ENCODE results near the gene KIAA0753.
"Not testable (repeated sequence)": the region's sequence is repeated elsewhere in the genome, so short reads cannot be mapped to it uniquely, and the experiment has no call there.

The KIAA0753 gene

GRCh38 chr17:6675201-6675825 lies 34.8 kb upstream of the KIAA0753 start:
- DNase-seq: no peak
- Mint-ChIP-seq H3K27me3 (peaks cover 35% of the 10 kb centered on the region), H3K4me1 (peaks cover 19% of the 10 kb centered on the region), H3K4me3 (no peak overlapping the region), H3K27ac (no peak overlapping the region), H3K9me3 (no peaks in the 10 kb centered on the region)
- no peak for ATAC-seq

- no peak overlapping the region for H3K4me3 Mint-ChIP-seq
- peaks cover 29% of the 10 kb centered on the region for H3K27me3 Mint-ChIP-seq
- peaks cover 19% of the 10 kb centered on the region for H3K4me1 Mint-ChIP-seq
- ATAC-seq: no peak
- H3K9me3 Mint-ChIP-seq: no peaks in the 10 kb centered on the region
- no peak overlapping the region for H3K27ac Mint-ChIP-seq
- DNase-seq: no peak
Measured at GRCh38 chr17:6674586-6674985, 34.1 kb upstream of the KIAA0753 start.

- no peak for DNase-seq
- Mint-ChIP-seq H3K4me3 (no peak overlapping the region), H3K27ac (no peak overlapping the region), H3K27me3 (peaks cover under 1% of the 10 kb centered on the region), H3K4me1 (peaks cover 21% of the 10 kb centered on the region), H3K9me3 (no peaks in the 10 kb centered on the region)
- ATAC-seq: no peak
Measured at GRCh38 chr17:6671431-6671830, 30.9 kb upstream of the KIAA0753 start.

GRCh38 chr17:6670999-6671398 lies 30.5 kb upstream of the KIAA0753 start:
- H3K4me3 Mint-ChIP-seq: no peak overlapping the region
- no peak overlapping the region for H3K27ac Mint-ChIP-seq
- no peaks in the 10 kb centered on the region for H3K9me3 Mint-ChIP-seq
- DNase-seq (no peak), ATAC-seq (no peak)
- H3K27me3 Mint-ChIP-seq: no peaks in the 10 kb centered on the region
- peaks cover 25% of the 10 kb centered on the region for H3K4me1 Mint-ChIP-seq

GRCh38 chr17:6670571-6670970 lies 30.1 kb upstream of the KIAA0753 start:
- ATAC-seq (no peak), DNase-seq (no peak)
- peaks cover 26% of the 10 kb centered on the region for H3K4me1 Mint-ChIP-seq
- no peak overlapping the region for H3K27ac Mint-ChIP-seq
- no peak overlapping the region for H3K4me3 Mint-ChIP-seq
- no peaks in the 10 kb centered on the region for H3K27me3 Mint-ChIP-seq
- H3K9me3 Mint-ChIP-seq: no peaks in the 10 kb centered on the region

GRCh38 chr17:6669479-6670212 lies 29.1 kb upstream of the KIAA0753 start:
- no peaks in the 10 kb centered on the region for H3K27me3 Mint-ChIP-seq
- no peaks in the 10 kb centered on the region for H3K9me3 Mint-ChIP-seq
- ATAC-seq (no peak), DNase-seq (no peak)
- no peak overlapping the region for H3K4me3 Mint-ChIP-seq
- no peak overlapping the region for H3K27ac Mint-ChIP-seq
- peaks cover 26% of the 10 kb centered on the region for H3K4me1 Mint-ChIP-seq

GRCh38 chr17:6668727-6669425 lies 28.4 kb upstream of the KIAA0753 start:
- H3K27ac Mint-ChIP-seq: no peak overlapping the region
- no peaks in the 10 kb centered on the region for H3K27me3 Mint-ChIP-seq
- peaks cover 26% of the 10 kb centered on the region for H3K4me1 Mint-ChIP-seq
- no peak for DNase-seq
- no peak overlapping the region for H3K4me3 Mint-ChIP-seq
- no peaks in the 10 kb centered on the region for H3K9me3 Mint-ChIP-seq
- ATAC-seq: no peak

- no peak for DNase-seq
- H3K9me3 Mint-ChIP-seq: no peaks in the 10 kb centered on the region
- H3K27ac Mint-ChIP-seq: no peak overlapping the region
- no peak for ATAC-seq
- H3K4me3 Mint-ChIP-seq: no peak overlapping the region
- H3K27me3 Mint-ChIP-seq: no peaks in the 10 kb centered on the region
- H3K4me1 Mint-ChIP-seq: peaks cover 26% of the 10 kb centered on the region
Measured at GRCh38 chr17:6668219-6668618, 27.7 kb upstream of the KIAA0753 start.

- H3K27ac Mint-ChIP-seq: no peak overlapping the region
- no peaks in the 10 kb centered on the region for H3K27me3 Mint-ChIP-seq
- peaks cover 26% of the 10 kb centered on the region for H3K4me1 Mint-ChIP-seq
- H3K4me3 Mint-ChIP-seq: no peak overlapping the region
- H3K9me3 Mint-ChIP-seq: no peaks in the 10 kb centered on the region
- ATAC-seq (peak; percentile 63), DNase-seq (no peak)
Measured at GRCh38 chr17:6667516-6667915, 27.0 kb upstream of the KIAA0753 start.

GRCh38 chr17:6666557-6666956 lies 26.0 kb upstream of the KIAA0753 start:
- no peak for ATAC-seq
- no peak overlapping the region for H3K4me3 Mint-ChIP-seq
- DNase-seq: no peak
- H3K4me1 Mint-ChIP-seq: peaks cover 27% of the 10 kb centered on the region
- no peak overlapping the region for H3K27ac Mint-ChIP-seq
- no peaks in the 10 kb centered on the region for H3K9me3 Mint-ChIP-seq
- no peaks in the 10 kb centered on the region for H3K27me3 Mint-ChIP-seq

GRCh38 chr17:6666077-6666521 lies 25.6 kb upstream of the KIAA0753 start:
- no peaks in the 10 kb centered on the region for H3K9me3 Mint-ChIP-seq
- H3K4me1 Mint-ChIP-seq: peaks cover 32% of the 10 kb centered on the region
- H3K27ac Mint-ChIP-seq: no peak overlapping the region
- ATAC-seq: peak; percentile 77
- no peak overlapping the region for H3K4me3 Mint-ChIP-seq
- H3K27me3 Mint-ChIP-seq: no peaks in the 10 kb centered on the region
- peak; percentile 36 to 40 for DNase-seq

GRCh38 chr17:6663200-6663599 lies 22.7 kb upstream of the KIAA0753 start:
- H3K4me1 Mint-ChIP-seq: peaks cover 53% of the 10 kb centered on the region
- not testable (repeated sequence) for H3K27me3 Mint-ChIP-seq, ATAC-seq, H3K27ac Mint-ChIP-seq, H3K9me3 Mint-ChIP-seq, H3K4me3 Mint-ChIP-seq, DNase-seq

- Mint-ChIP-seq H3K27ac (no peak overlapping the region), H3K27me3 (no peaks in the 10 kb centered on the region), H3K4me3 (peak overlapping the region in 1 of 2 donors; percentile 34), H3K4me1 (peaks cover 47% of the 10 kb centered on the region), H3K9me3 (no peaks in the 10 kb centered on the region)
- ATAC-seq (no peak), DNase-seq (no peak)
Measured at GRCh38 chr17:6661464-6661848, 20.9 kb upstream of the KIAA0753 start.

- H3K27ac Mint-ChIP-seq: no peak overlapping the region
Measured at GRCh38 chr17:6660805-6661463, 20.4 kb upstream of the KIAA0753 start.

GRCh38 chr17:6660101-6660500 lies 19.6 kb upstream of the KIAA0753 start:
- DNase-seq (no peak), ATAC-seq (no peak)
- Mint-ChIP-seq H3K9me3 (no peaks in the 10 kb centered on the region), H3K27me3 (no peaks in the 10 kb centered on the region), H3K27ac (no peak overlapping the region), H3K4me3 (peak overlapping the region in 1 of 2 donors; percentile 51), H3K4me1 (peaks cover 47% of the 10 kb centered on the region)

More at GRCh38 chr17:6660805-6661463, 20.4 kb upstream of the KIAA0753 start:
- Mint-ChIP-seq H3K4me1 (peaks cover 42% of the 10 kb centered on the region), H3K27me3 (no peaks in the 10 kb centered on the region), H3K9me3 (no peaks in the 10 kb centered on the region), H3K4me3 (peak overlapping the region; percentile 34 to 51)
- ATAC-seq: peak; percentile 59
- peak in 1 of 2 donors; percentile 36 for DNase-seq
